ENCODE results near the gene CAMK1G. TPM values are rescaled to one million over a fixed set of nuclear protein-coding genes. Genes with fewer than 3 reads are reported as not detected.
A peak's percentile ranks its signal among the peaks of the same experiment; 100 is the strongest.

CAMK1G gene
- total and polyA plus RNA-seq, 7 donors = 0.04 to 1.4 (median 0.46) TPM; not detected in 3

DNA sequence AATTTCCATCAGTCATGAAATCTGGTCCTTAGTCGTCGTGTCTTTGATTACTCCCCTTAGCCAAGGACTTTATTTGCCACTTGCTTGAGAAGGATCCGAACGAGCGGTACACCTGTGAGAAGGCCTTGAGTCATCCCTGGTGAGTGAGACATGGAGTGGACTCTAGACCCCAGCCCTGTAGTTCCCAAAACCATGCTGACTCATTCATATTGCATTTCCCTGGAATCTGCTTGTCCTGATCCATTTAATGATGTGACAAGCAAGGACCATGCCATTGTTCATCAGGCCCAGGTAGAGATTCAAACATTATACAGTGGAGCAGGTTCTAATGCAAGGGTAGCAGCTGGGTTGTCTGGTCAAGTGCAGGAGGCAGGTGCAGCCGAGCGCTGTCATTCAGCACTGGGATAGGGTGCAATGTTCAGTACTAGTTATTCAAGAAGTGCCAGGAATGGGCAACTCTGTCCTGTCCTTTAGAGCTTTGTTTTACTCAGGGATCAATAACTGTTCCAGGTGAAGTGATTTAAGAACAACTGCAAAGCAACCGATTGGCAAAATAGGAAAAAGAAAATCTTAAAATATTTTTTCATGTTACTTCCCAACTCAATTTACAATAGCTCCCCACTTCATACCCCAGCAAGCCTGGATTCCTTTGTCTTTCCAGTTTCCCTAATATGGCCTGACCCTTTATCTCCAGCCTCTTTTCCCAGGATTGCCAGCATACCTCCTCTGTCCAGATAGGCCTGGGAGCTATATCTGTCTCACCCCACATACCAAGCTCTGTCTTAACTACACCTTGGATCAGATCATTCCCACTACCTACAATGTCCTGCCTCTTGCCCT is 26.5 kb downstream of the CAMK1G start:
- no peak for DNase-seq
- TF ChIP-seq, protein P1, sequence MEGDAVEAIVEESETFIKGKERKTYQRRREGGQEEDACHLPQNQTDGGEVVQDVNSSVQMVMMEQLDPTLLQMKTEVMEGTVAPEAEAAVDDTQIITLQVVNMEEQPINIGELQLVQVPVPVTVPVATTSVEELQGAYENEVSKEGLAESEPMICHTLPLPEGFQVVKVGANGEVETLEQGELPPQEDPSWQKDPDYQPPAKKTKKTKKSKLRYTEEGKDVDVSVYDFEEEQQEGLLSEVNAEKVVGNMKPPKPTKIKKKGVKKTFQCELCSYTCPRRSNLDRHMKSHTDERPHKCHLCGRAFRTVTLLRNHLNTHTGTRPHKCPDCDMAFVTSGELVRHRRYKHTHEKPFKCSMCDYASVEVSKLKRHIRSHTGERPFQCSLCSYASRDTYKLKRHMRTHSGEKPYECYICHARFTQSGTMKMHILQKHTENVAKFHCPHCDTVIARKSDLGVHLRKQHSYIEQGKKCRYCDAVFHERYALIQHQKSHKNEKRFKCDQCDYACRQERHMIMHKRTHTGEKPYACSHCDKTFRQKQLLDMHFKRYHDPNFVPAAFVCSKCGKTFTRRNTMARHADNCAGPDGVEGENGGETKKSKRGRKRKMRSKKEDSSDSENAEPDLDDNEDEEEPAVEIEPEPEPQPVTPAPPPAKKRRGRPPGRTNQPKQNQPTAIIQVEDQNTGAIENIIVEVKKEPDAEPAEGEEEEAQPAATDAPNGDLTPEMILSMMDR (IDR thresholded peaks at IDR 0.05) = no peak
- H3K27ac ChIP-seq = no peak overlapping the region
- peaks cover 0 to 3% of the 10 kb centered on the region in 2 donors for H3K36me3 ChIP-seq (ENCODE audit: insufficient read depth in 1 of 2, low read depth in 1 of 2)
- no peak for ATAC-seq
- H3K27me3 ChIP-seq (ENCODE audit: insufficient read depth in 3 of 3, low read length in 2 of 3) = no peaks in the 10 kb centered on the region
- H3K9me3 ChIP-seq = no peaks in the 10 kb centered on the region
- WGBS, 3 donors = 82 to 95% (median 85%) methylated on average over 8 of the region's 8 CpGs
- no peak overlapping the region for H3K4me3 ChIP-seq
- intact Hi-C loops (cut with DNase I) = no loop called here
- peaks cover 9% of the 10 kb centered on the region for H3K4me1 ChIP-seq

DNA sequence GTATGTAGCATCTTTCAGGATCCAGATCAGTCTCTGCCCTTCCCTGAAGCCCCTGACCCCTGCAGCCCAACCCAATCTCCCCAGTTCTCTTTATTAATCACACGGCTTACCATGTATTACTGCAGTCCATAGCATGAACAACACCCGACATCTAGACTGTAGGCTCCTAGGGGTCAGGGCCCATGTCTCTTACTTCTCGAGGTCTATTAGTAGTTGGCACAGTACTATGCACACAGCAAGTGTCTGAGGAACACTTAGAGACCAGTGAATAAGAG is 27.1 kb downstream of the CAMK1G start:
- WGBS, 3 donors = 89 to 92% (median 91%) methylated on average over 3 of the region's 3 CpGs
- DNase-seq (no peak), ATAC-seq (no peak)
- H3K4me3 ChIP-seq = no peak overlapping the region
- no peaks in the 10 kb centered on the region for H3K9me3 ChIP-seq
- TF ChIP-seq, protein P1 (IDR thresholded peaks at IDR 0.05) = no peak
- H3K27me3 ChIP-seq (ENCODE audit: insufficient read depth in 3 of 3, low read length in 2 of 3) = no peaks in the 10 kb centered on the region
- H3K4me1 ChIP-seq = peaks cover 9% of the 10 kb centered on the region
- peaks cover 0 to 4% of the 10 kb centered on the region in 2 donors for H3K36me3 ChIP-seq (ENCODE audit: insufficient read depth in 1 of 2, low read depth in 1 of 2)
- peak overlapping the region; percentile 63 for H3K27ac ChIP-seq
- intact Hi-C loops (cut with DNase I) = no loop called here

DNA sequence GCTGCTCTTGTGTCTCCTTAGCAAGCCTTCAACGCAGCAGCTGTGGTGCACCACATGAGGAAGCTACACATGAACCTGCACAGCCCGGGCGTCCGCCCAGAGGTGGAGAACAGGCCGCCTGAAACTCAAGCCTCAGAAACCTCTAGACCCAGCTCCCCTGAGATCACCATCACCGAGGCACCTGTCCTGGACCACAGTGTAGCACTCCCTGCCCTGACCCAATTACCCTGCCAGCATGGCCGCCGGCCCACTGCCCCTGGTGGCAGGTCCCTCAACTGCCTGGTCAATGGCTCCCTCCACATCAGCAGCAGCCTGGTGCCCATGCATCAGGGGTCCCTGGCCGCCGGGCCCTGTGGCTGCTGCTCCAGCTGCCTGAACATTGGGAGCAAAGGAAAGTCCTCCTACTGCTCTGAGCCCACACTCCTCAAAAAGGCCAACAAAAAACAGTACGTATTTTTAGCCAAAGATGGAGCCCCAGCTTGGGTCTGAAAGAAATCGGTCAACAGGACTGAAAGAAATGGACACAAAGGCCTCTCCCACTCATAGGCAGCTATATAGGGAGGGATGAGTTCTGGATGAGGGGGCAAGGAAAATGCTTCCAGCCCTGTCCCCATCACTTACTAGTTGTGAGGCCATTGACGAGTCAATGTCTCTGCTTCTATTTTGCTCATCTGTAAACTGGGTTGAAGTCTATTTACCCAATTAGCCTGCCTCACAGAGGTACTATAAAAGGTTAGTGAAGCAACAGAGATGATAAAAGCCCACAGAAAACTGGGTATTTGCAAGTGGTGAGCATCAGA is 28.5 kb downstream of the CAMK1G start:
- Histone ChIP-seq H3K4me3 (no peak overlapping the region), H3K27me3 (ENCODE audit: insufficient read depth in 3 of 3, low read length in 2 of 3) (no peaks in the 10 kb centered on the region), H3K27ac (peak overlapping the region; percentile 63), H3K9me3 (no peaks in the 10 kb centered on the region), H3K36me3 (ENCODE audit: insufficient read depth in 1 of 2, low read depth in 1 of 2) (peaks cover 0 to 4% of the 10 kb centered on the region in 2 donors), H3K4me1 (peaks cover 20% of the 10 kb centered on the region)
- 54 to 74% (median 58%) methylated on average over 13 of the region's 13 CpGs for WGBS, 3 donors
- TF ChIP-seq, protein P1 (IDR thresholded peaks at IDR 0.05) = peak; percentile 54
- peak; percentile 37 to 75 for DNase-seq
- intact Hi-C loops (cut with DNase I) = no loop called here
- ATAC-seq = peak; percentile 68 to 97 (median 72)

DNA sequence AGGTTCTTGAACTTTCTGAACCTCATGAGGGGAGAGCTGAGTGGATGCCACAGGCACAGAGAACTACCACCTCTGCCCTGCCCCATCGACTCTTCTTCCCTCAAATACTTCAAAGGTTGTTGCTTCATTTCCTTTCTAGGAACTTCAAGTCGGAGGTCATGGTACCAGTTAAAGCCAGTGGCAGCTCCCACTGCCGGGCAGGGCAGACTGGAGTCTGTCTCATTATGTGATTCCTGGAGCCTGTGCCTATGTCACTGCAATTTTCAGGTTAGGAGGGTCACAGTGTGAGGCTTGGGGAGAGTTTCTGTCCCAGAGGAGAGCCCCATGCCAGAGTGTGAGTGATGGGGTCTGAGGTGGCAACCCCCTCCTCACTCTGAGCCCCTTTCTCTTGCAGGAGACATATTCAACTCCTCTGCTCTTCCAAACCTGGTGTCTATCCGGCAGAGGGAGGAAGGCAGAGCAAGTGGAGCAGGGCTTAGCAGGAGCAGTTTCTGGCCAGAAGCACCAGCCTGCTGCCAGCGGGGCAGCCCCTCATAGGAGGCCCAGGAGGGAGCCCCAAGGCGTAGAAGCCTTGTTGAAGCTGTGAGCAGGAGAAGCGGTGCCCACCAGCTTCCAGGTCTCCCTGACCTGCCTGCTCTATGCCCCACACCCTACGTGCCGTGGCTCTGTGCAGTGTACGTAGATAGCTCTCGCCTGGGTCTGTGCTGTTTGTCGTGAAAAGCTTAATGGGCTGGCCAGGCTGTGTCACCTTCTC is 29.3 kb downstream of the CAMK1G start:
- peaks cover 28% of the 10 kb centered on the region for H3K4me1 ChIP-seq
- intact Hi-C loops (cut with DNase I) = no loop called here
- no peak overlapping the region for H3K4me3 ChIP-seq
- TF ChIP-seq, protein P1 (IDR thresholded peaks at IDR 0.05) = no peak
- DNase-seq (no peak), ATAC-seq (no peak)
- 69 to 80% (median 76%) methylated on average over 12 of the region's 12 CpGs for WGBS, 3 donors
- H3K27me3 ChIP-seq (ENCODE audit: insufficient read depth in 3 of 3, low read length in 2 of 3) = no peaks in the 10 kb centered on the region
- peaks cover 0 to 4% of the 10 kb centered on the region in 2 donors for H3K36me3 ChIP-seq (ENCODE audit: insufficient read depth in 1 of 2, low read depth in 1 of 2)
- H3K27ac ChIP-seq = no peak overlapping the region
- no peaks in the 10 kb centered on the region for H3K9me3 ChIP-seq

Data from psoas muscle (tissue), 8 donors.